OCI-LY3 (cell line): ENCODE results near the gene RAB34.

Experiments used
- H2AFZ ChIP-seq: fragments of 200-600, 300-600 bp; shearing (Covaris generic); 2 replicates; pipeline ENCODE4 v1.6.0; 2014; ENCODE audit warnings: antibody characterized with exemption, low read depth, low read length
- H3K27ac ChIP-seq: fragments of 200-600, 300-600 bp; sonication (generic); 2 replicates; pipeline ENCODE4 v1.5.1; 2014; ENCODE audit warnings: mild to moderate bottlenecking, low read length, moderate library complexity, mixed read lengths
- H3K27me3 ChIP-seq: fragments of 200-600, 300-600 bp; sonication (generic); 2 replicates; pipeline ENCODE4 v1.6.1; 2014; ENCODE audit warnings: low read depth, low read length, mixed read lengths
- H3K36me3 ChIP-seq: fragments of 200-600, 300-600 bp; sonication (generic); replicated peaks from 2 replicates; pipeline ENCODE3; 2014; ENCODE audit warnings: low read depth, low read length, mixed read lengths
- H3K4me1 ChIP-seq: fragments of 300-600, 200-600 bp; sonication (generic); 2 replicates; pipeline ENCODE4 v1.6.1; 2014; ENCODE audit warnings: low read length, mixed read lengths
- H3K4me2 ChIP-seq: fragments of 200-600, 300-600 bp; sonication (generic); 2 replicates; pipeline ENCODE4 v1.6.1; 2014; ENCODE audit warnings: low read length, mixed read lengths
- H3K4me3 ChIP-seq: fragments of 300-600, 200-600 bp; sonication (generic); 2 replicates; pipeline ENCODE4 v1.5.1; 2014; ENCODE audit warnings: antibody characterized with exemption, mild to moderate bottlenecking, low read length, moderate library complexity
- H3K79me2 ChIP-seq: fragments of 300-600, 200-600 bp; shearing (Covaris generic); 2 replicates; pipeline ENCODE4 v1.6.1; 2014; ENCODE audit warnings: mild to moderate bottlenecking, low read length, mixed read lengths
- H3K9ac ChIP-seq: fragments of 300-600, 200-600 bp; shearing (Covaris generic); 2 replicates; pipeline ENCODE4 v1.6.0; 2014; ENCODE audit warnings: mild to moderate bottlenecking, low read length, moderate library complexity
- H3K9me3 ChIP-seq: fragments of 200-600, 300-600 bp; shearing (Covaris generic); 2 replicates; pipeline ENCODE4 v1.6.1; 2014; ENCODE audit warnings: low read length, mixed read lengths; ENCODE audit not compliant: insufficient read depth
- H4K20me1 ChIP-seq: fragments of 200-600, 300-600 bp; sonication (generic); 2 replicates; pipeline ENCODE4 v1.6.1; 2016; ENCODE audit warnings: low read length, mixed read lengths; ENCODE audit not compliant: insufficient read depth
- CTCF ChIP-seq: fragments of 200-600, 300-600 bp; sonication (generic); IDR thresholded peaks from 2 replicates; pipeline ENCODE4 v1.5.1; 2014; ENCODE audit warnings: antibody characterized with exemption, low read length, low read depth
- EZH2phosphoT487 ChIP-seq: fragments of 200-600 bp; shearing (Covaris generic); IDR thresholded peaks from 2 replicates; pipeline ENCODE4 v1.6.1; 2018; ENCODE audit warnings: antibody characterized with exemption, mixed run types, low read depth

The RAB34 gene

GRCh38 chr17:28700278-28700677, 17.4 kb downstream of the RAB34 start:
- H3K79me2 ChIP-seq: no peaks in the 10 kb centered on the region
- no peak overlapping the region for H3K27ac ChIP-seq
- H3K4me1 ChIP-seq: no peaks in the 10 kb centered on the region
- TF ChIP-seq CTCF (no peak), EZH2phosphoT487 (no peak)
- no peaks in the 10 kb centered on the region for H4K20me1 ChIP-seq
- H3K36me3 ChIP-seq: peaks cover 73% of the 10 kb centered on the region
- no peak overlapping the region for H3K4me2 ChIP-seq
- no peak overlapping the region for H2AFZ ChIP-seq
- no peak overlapping the region for H3K4me3 ChIP-seq
- H3K27me3 ChIP-seq: no peaks in the 10 kb centered on the region
- H3K9ac ChIP-seq: no peak overlapping the region
- no peaks in the 10 kb centered on the region for H3K9me3 ChIP-seq

- no peaks in the 10 kb centered on the region for H4K20me1 ChIP-seq
- H3K4me2 ChIP-seq: no peak overlapping the region
- TF ChIP-seq EZH2phosphoT487: no peak
- no peak for TF ChIP-seq CTCF
- H3K27me3 ChIP-seq: no peaks in the 10 kb centered on the region
- no peak overlapping the region for H3K27ac ChIP-seq
- H3K4me1 ChIP-seq: no peaks in the 10 kb centered on the region
- peaks cover 80% of the 10 kb centered on the region for H3K36me3 ChIP-seq
- H2AFZ ChIP-seq: no peak overlapping the region
- no peak overlapping the region for H3K4me3 ChIP-seq
- no peak overlapping the region for H3K9ac ChIP-seq
- H3K79me2 ChIP-seq: no peaks in the 10 kb centered on the region
- no peaks in the 10 kb centered on the region for H3K9me3 ChIP-seq
Observed at GRCh38 chr17:28698253-28698941, 19.3 kb downstream of the RAB34 start.

- Histone ChIP-seq H3K27ac (no peak overlapping the region), H3K9ac (no peak overlapping the region), H3K36me3 (peaks cover 62% of the 10 kb centered on the region), H4K20me1 (no peaks in the 10 kb centered on the region), H3K4me3 (no peak overlapping the region), H3K79me2 (no peaks in the 10 kb centered on the region), H3K27me3 (no peaks in the 10 kb centered on the region), H3K9me3 (no peaks in the 10 kb centered on the region), H3K4me1 (no peaks in the 10 kb centered on the region), H3K4me2 (no peak overlapping the region), H2AFZ (no peak overlapping the region)
- no peak for TF ChIP-seq EZH2phosphoT487
- TF ChIP-seq CTCF: no peak
Observed at GRCh38 chr17:28693869-28694268, 23.8 kb downstream of the RAB34 start.

GRCh38 chr17:28689011-28689410, 28.7 kb downstream of the RAB34 start:
- Histone ChIP-seq H3K4me3 (no peak overlapping the region), H3K4me1 (no peaks in the 10 kb centered on the region), H3K9ac (no peak overlapping the region), H3K27me3 (no peaks in the 10 kb centered on the region), H2AFZ (no peak overlapping the region), H4K20me1 (no peaks in the 10 kb centered on the region), H3K4me2 (no peak overlapping the region), H3K9me3 (no peaks in the 10 kb centered on the region), H3K79me2 (no peaks in the 10 kb centered on the region), H3K36me3 (peaks cover 68% of the 10 kb centered on the region), H3K27ac (no peak overlapping the region)
- no peak for TF ChIP-seq CTCF
- no peak for TF ChIP-seq EZH2phosphoT487
